Left lung (tissue), 10 donors: ENCODE data around the gene CPLX1. TPM values are rescaled to one million over a fixed set of nuclear protein-coding genes. Genes with fewer than 3 reads are reported as not detected.
A peak's percentile ranks its signal among the peaks of the same experiment; 100 is the strongest.

Experiments
- ATAC-seq: fragments of 200-7000 bp; cut with Tn5 transposase; one replicate; pipeline ENCODE4 v1.9.1; 2020; ENCODE audit warnings: moderate library complexity
- DNase-seq, 4 donors: peaks; one replicate each; pipeline ENCODE4 v3.0.0-alpha.2; 2013 to 2020
- H3K27ac ChIP-seq, 2 donors: fragments of 200-600 bp; sonication (generic) in 1 of 2; one replicate each; pipeline versions ENCODE4 v1.5.0 to v1.8.0; 2020 to 2021
- H3K27me3 ChIP-seq, 2 donors: fragments of 200-600 bp; sonication (generic) in 1 of 2; one replicate each; pipeline versions ENCODE4 v1.5.0 to v1.8.0; 2020 to 2021
- H3K36me3 ChIP-seq, 2 donors: fragments of 200-600 bp; sonication (generic) in 1 of 2; one replicate each; pipeline versions ENCODE4 v1.5.0 to v1.8.0; 2020 to 2021
- H3K4me1 ChIP-seq, 2 donors: fragments of 200-600 bp; one replicate each; pipeline ENCODE4 v1.8.0; 2021
- H3K4me3 ChIP-seq, 2 donors: fragments of 200-600 bp; sonication (generic) in 1 of 2; one replicate each; pipeline versions ENCODE4 v1.5.0 to v1.8.0; 2020 to 2021; ENCODE audit warnings: mild to moderate bottlenecking in 1 of 2
- H3K9me3 ChIP-seq, 2 donors: fragments of 200-600 bp; sonication (generic) in 1 of 2; one replicate each; pipeline versions ENCODE4 v1.5.0 to v1.8.0; 2020 to 2021
- intact Hi-C, 2 donors: fragments of 100-400 bp; cut with DNase I; formaldehyde crosslinking; loops; one replicate each; pipeline versions ENCODE4 v1.11.2 to v1.14.2; 2022
- polyA plus RNA-seq, 6 donors: library from polyadenylated mRNA; unstranded; fragments of 120-200 nt; gene quantifications; one replicate each; pipeline ENCODE4 v1.2.1, GENCODE V29; 2013; ENCODE audit not compliant: insufficient read length in 6 of 6
- total RNA-seq, 2 donors: library from RNA; stranded (reverse); fragmentation: NEBNext Ultra II Directional; extraction: Animal tissue kit (Norgen Biotek cat#: 25700); gene quantifications; one replicate each; pipeline ENCODE4 v1.2.1, GENCODE V29; 2021
- TF ChIP-seq, protein P1 (sequence below), 2 donors: fragments of 200-600 bp; sonication (generic) in 1 of 2; IDR thresholded peaks; one replicate each; pipeline versions ENCODE4 v1.5.0 to v1.8.0; 2021; ENCODE audit warnings: antibody characterized with exemption in 2 of 2
- donor health status: DM: no; HTN: yes; CAD: no.
- donor health status: DM: no; HTN: no; CAD: no.

Gene CPLX1
- total and polyA plus RNA-seq, 8 donors: 0.98 to 3.2 (median 1.5) TPM

DNA sequence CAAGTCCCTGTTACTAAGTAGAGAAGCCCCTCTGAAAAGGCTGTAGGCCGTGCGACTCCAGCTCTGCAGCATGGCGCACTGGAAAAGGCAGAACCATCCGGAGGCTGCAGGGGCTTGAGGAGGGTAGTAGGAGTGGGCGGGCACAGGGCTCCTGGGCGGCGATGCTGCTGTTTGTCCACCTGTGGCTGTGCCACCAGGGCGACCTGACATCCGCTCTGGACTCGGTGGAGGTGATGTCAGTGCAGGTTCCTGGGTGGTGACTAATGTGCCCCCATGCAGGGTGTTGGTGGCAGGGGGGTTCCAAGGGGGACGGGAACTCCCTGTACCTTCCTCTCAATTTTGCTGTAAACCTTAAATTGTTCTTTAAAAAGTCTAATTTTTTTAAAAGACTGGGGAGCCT, 62.0 kb downstream of the CPLX1 start:
- Histone ChIP-seq H3K27ac (no peak overlapping the region), H3K27me3 (no peaks in the 10 kb centered on the region), H3K9me3 (no peaks in the 10 kb centered on the region), H3K4me1 (peaks cover 0 to 22% of the 10 kb centered on the region in 2 donors), H3K36me3 (peaks cover 0 to 85% of the 10 kb centered on the region in 2 donors), H3K4me3 (no peak overlapping the region)
- DNase-seq: peak in 1 of 4 donors; percentile 66
- peak; percentile 5 for ATAC-seq
- intact Hi-C loops: no loop called here
- TF ChIP-seq, protein P1, sequence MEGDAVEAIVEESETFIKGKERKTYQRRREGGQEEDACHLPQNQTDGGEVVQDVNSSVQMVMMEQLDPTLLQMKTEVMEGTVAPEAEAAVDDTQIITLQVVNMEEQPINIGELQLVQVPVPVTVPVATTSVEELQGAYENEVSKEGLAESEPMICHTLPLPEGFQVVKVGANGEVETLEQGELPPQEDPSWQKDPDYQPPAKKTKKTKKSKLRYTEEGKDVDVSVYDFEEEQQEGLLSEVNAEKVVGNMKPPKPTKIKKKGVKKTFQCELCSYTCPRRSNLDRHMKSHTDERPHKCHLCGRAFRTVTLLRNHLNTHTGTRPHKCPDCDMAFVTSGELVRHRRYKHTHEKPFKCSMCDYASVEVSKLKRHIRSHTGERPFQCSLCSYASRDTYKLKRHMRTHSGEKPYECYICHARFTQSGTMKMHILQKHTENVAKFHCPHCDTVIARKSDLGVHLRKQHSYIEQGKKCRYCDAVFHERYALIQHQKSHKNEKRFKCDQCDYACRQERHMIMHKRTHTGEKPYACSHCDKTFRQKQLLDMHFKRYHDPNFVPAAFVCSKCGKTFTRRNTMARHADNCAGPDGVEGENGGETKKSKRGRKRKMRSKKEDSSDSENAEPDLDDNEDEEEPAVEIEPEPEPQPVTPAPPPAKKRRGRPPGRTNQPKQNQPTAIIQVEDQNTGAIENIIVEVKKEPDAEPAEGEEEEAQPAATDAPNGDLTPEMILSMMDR (IDR thresholded peaks at IDR 0.05): no peak

DNA sequence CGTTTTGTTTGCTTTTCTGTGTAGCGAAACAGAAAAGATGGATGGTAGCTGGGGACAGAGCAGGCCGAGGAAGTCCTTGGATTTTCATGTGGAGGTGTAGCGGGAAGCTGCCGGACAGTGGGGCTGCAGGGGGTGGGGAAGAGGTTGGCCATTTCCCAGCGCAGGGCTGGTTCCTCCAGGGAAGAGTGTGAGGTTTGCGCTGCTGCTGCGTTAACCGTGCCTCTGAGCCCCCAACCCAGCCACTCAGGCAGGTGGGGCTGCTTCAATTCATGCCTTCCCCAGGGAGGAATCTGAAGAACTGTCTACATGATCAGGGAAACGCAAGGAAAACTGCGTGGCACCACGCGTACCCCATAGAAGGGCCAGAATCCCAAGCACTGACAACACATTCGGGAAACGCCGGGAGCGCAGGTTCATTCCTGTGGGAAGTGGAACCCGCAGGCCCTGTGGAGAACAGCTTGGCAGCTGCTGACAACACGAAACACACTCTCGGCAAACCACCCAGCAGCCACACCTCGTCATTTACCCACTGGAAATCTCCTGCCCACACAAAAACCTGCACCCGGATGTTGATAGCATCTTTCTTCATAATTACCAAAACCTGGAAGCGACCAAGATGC, 62.6 kb downstream of the CPLX1 start:
- Histone ChIP-seq H3K27me3 (no peaks in the 10 kb centered on the region), H3K27ac (no peak overlapping the region), H3K4me3 (no peak overlapping the region), H3K9me3 (no peaks in the 10 kb centered on the region), H3K36me3 (peaks cover 0 to 79% of the 10 kb centered on the region in 2 donors), H3K4me1 (peaks cover 0 to 22% of the 10 kb centered on the region in 2 donors)
- DNase-seq: peak in 1 of 4 donors; percentile 69
- intact Hi-C loops: no loop called here
- no peak for ATAC-seq
- TF ChIP-seq, protein P1 (IDR thresholded peaks at IDR 0.05): no peak

DNA sequence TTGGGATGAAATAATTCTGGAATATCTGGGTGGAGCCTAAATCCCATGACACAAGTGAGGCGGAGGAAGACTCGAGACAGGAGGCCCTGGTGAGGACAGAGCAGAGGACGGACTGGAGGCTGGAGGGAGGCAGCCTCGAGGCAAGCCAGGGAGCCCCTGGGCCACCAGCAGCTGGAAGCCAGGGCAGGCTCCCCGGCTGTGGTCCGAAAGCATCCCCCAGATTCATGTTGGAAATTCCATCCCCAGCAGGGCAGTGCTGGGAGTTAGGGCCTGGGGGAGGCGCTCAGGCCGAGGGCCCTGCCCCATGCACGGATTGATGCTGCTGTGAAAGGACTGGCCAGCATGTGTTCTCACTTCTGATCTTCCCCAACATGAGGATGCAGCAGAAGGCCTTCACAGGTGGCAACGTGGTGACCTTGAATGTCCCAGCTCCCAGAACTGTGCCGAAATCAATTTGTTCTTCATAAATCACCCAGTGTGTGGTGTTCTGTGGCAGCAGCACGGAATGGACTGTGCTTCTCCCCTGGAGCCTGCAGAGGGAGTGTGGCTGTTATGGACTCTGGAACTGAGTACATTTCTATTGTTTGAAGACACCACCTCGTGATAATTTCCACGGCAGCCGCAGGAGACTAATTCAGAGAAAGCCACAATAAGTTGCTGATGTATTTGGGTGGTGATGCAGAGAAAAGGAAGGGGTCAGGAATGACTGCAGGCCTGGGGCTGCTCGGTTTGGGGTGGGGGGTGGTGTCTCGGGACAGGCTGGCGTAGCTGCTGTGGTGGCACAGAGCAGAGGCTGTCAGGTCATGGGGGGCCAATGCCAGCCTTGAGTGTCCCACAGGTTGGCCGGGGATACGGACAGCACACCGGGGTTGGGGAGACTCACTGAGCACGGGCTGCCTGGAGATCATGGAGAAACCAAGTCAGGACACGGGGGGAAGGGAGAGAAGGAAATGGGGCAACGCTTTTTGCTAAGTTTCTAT, 63.4 kb downstream of the CPLX1 start:
- Histone ChIP-seq H3K9me3 (no peaks in the 10 kb centered on the region), H3K4me1 (peaks cover 0 to 22% of the 10 kb centered on the region in 2 donors), H3K4me3 (no peak overlapping the region), H3K27me3 (no peaks in the 10 kb centered on the region), H3K27ac (no peak overlapping the region), H3K36me3 (peaks cover 0 to 77% of the 10 kb centered on the region in 2 donors)
- ATAC-seq (no peak), DNase-seq (peak in 1 of 4 donors; percentile 53)
- intact Hi-C loops: no loop called here
- TF ChIP-seq, protein P1 (IDR thresholded peaks at IDR 0.05): no peak

DNA sequence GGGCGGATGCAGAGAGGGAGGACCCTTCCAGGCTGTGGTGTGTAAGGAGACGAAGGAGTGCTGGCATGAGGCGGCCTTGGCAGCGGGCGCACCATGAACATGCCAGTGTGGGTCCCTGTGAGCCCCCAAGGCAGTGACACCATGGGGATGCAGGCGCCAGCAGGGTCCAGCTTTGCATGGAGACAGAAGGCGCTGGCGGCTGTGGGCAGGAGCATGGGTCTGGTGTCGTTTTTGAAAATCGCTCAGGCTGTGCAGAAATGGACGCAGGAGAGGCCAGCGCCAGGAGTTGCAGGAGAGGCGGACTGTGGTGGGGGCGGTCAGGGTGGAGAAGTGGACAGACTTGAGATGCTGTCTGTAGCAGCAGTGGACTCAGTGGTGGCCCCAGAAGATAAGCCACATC, 64.2 kb downstream of the CPLX1 start:
- Histone ChIP-seq H3K4me3 (no peak overlapping the region), H3K9me3 (no peaks in the 10 kb centered on the region), H3K36me3 (peaks cover 0 to 77% of the 10 kb centered on the region in 2 donors), H3K27me3 (no peaks in the 10 kb centered on the region), H3K4me1 (peaks cover 0 to 22% of the 10 kb centered on the region in 2 donors), H3K27ac (no peak overlapping the region)
- intact Hi-C loops: no loop called here
- DNase-seq (peak in 1 of 4 donors; percentile 54), ATAC-seq (no peak)
- TF ChIP-seq, protein P1 (IDR thresholded peaks at IDR 0.05): no peak

DNA sequence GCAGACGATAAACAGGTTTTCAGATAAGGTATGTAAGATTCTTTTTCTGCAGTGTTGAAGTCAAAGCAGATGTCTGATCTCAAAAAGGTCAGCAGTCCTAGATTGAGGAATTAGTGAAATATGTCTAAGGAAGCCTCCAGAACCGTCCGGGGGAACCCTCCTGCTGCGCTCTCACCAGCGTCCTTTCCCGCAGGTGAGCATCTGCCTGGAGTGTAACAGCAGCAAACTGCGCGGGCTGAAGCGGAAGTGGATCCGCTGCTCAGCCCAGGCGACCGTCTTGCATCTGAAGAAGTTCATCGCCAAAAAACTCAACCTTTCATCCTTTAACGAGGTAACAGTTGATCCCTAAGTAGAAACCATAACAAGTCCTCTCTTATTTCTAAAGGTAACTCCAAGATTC, 64.8 kb downstream of the CPLX1 start:
- no peak overlapping the region for H3K27ac ChIP-seq

More for the DNA sequence above, 64.8 kb downstream of the CPLX1 start:
- Histone ChIP-seq H3K4me1 (peaks cover 0 to 22% of the 10 kb centered on the region in 2 donors), H3K27me3 (no peaks in the 10 kb centered on the region), H3K36me3 (peaks cover 0 to 77% of the 10 kb centered on the region in 2 donors), H3K4me3 (no peak overlapping the region), H3K9me3 (no peaks in the 10 kb centered on the region)
- intact Hi-C loops: no loop called here
- ATAC-seq (no peak), DNase-seq (peak in 1 of 4 donors; percentile 56)
- TF ChIP-seq, protein P1 (IDR thresholded peaks at IDR 0.05): no peak
